HepG2 (cell line): ENCODE data around the gene PLEKHG5. TPM values are rescaled to one million over a fixed set of nuclear protein-coding genes. Genes with fewer than 3 reads are reported as not detected.

Experiments
- EED ChIP-seq: sonication (generic); formaldehyde crosslinking; IDR thresholded peaks from 2 replicates; pipeline ENCODE4 v1.5.0; 2020; ENCODE audit warnings: mild to moderate bottlenecking, missing genetic modification reagents
- GABPB1 ChIP-seq: IDR thresholded peaks from 2 replicates; pipeline ENCODE4 v1.6.1; 2016; ENCODE audit warnings: mild to moderate bottlenecking, missing genetic modification reagents, moderate library complexity, missing compliant biosample characterization
- GATAD2A ChIP-seq: IDR thresholded peaks from 2 replicates; pipeline ENCODE4 v1.6.1; 2016
- GLI4 ChIP-seq: sonication (generic); formaldehyde crosslinking; IDR thresholded peaks from 2 replicates; pipeline ENCODE4 v1.5.1; 2020; ENCODE audit warnings: missing genetic modification reagents, mild to moderate bottlenecking, moderate library complexity, borderline replicate concordance
- HES4 ChIP-seq: sonication (generic); formaldehyde crosslinking; IDR thresholded peaks from 2 replicates; pipeline ENCODE4 v1.9.0; 2021; ENCODE audit warnings: mild to moderate bottlenecking, missing genetic modification reagents, borderline replicate concordance
- HNF1A ChIP-seq, 2 experiments: sonication (generic) in 1 of 2; formaldehyde crosslinking in 1 of 2; IDR thresholded peaks; 2 replicates each; pipeline versions ENCODE4 v1.4.0 to v1.6.1; 2016 to 2020; ENCODE audit warnings: borderline replicate concordance in 1 of 2, low read depth in 1 of 2, mild to moderate bottlenecking in 1 of 2, missing genetic modification reagents in 1 of 2
- ISL2 ChIP-seq: sonication (generic); formaldehyde crosslinking; IDR thresholded peaks from 2 replicates; pipeline ENCODE4 v1.5.0; 2020; ENCODE audit warnings: missing genetic modification reagents
- LRRFIP1 ChIP-seq: sonication (generic); formaldehyde crosslinking; conservative IDR thresholded peaks from 2 replicates; pipeline ENCODE4 v1.4.0; 2020; ENCODE audit warnings: missing genetic modification reagents
- MAF1 ChIP-seq: sonication (generic); formaldehyde crosslinking; IDR thresholded peaks from 2 replicates; pipeline ENCODE4 v1.5.0; 2020; ENCODE audit warnings: missing genetic modification reagents, borderline replicate concordance
- MXD4 ChIP-seq: IDR thresholded peaks from 2 replicates; pipeline ENCODE4 v1.6.1; 2016; ENCODE audit warnings: mild to moderate bottlenecking, missing biosample characterization, missing genetic modification reagents
- PBX2 ChIP-seq: IDR thresholded peaks from 2 replicates; pipeline ENCODE4 v1.6.1; 2016; ENCODE audit warnings: control low read depth
- RXRA ChIP-seq: sonication (generic); formaldehyde crosslinking; IDR thresholded peaks from 2 replicates; pipeline ENCODE4 v1.5.1; 2020; ENCODE audit warnings: missing genetic modification reagents
- STAT5B ChIP-seq: sonication (generic); formaldehyde crosslinking; IDR thresholded peaks from 2 replicates; pipeline ENCODE4 v1.4.0; 2020; ENCODE audit warnings: missing genetic modification reagents
- TERF1 ChIP-seq: sonication (generic); formaldehyde crosslinking; IDR thresholded peaks from 2 replicates; pipeline ENCODE4 v1.8.0; 2022; ENCODE audit warnings: mild to moderate bottlenecking, missing genetic modification reagents, moderate library complexity
- YEATS4 ChIP-seq: sonication (generic); formaldehyde crosslinking; IDR thresholded peaks from 2 replicates; pipeline ENCODE4 v1.4.0; 2020; ENCODE audit warnings: missing genetic modification reagents, borderline replicate concordance
- ZMAT3 ChIP-seq: sonication (generic); formaldehyde crosslinking; conservative IDR thresholded peaks from 2 replicates; pipeline ENCODE4 v1.7.0; 2021; ENCODE audit warnings: missing genetic modification reagents
- ZNF383 ChIP-seq: sonication (generic); formaldehyde crosslinking; IDR thresholded peaks from 2 replicates; pipeline ENCODE4 v1.4.0; 2020; ENCODE audit warnings: missing genetic modification reagents, mild to moderate bottlenecking, borderline replicate concordance
- ZNF577 ChIP-seq: sonication (generic); formaldehyde crosslinking; IDR thresholded peaks from 2 replicates; pipeline ENCODE4 v1.4.0; 2020; ENCODE audit warnings: mild to moderate bottlenecking, low read depth, missing genetic modification reagents, borderline replicate concordance
- ZNF703 ChIP-seq: sonication (generic); formaldehyde crosslinking; IDR thresholded peaks from 2 replicates; pipeline ENCODE4 v1.5.1; 2020; ENCODE audit warnings: missing genetic modification reagents, mild to moderate bottlenecking, moderate library complexity, borderline replicate concordance
- ZSCAN21 ChIP-seq: sonication (generic); formaldehyde crosslinking; IDR thresholded peaks from 2 replicates; pipeline ENCODE4 v1.8.0; 2022; ENCODE audit warnings: mild to moderate bottlenecking, missing genetic modification reagents, moderate library complexity, borderline replicate concordance
- polyA plus RNA-seq, 8 experiments: library from polyadenylated mRNA; depleted of rRNA in 3 of 8; stranded (reverse) in 7 of 8; unstranded in 1 of 8; fragments of >200 nt; fragmentation: Illumina TruSeq in 4 of 8; extraction: Trizol in 4 of 8; gene quantifications; 2 replicates each; pipeline versions ENCODE4 v1.2.1 to v1.2.3, GENCODE V29; 2011 to 2016; ENCODE audit warnings: low read depth in 4 of 8, missing spikeins in 1 of 8, mixed read lengths in 1 of 8; ENCODE audit not compliant: insufficient read depth in 1 of 8
- total RNA-seq, 5 experiments: library from RNA; depleted of rRNA; stranded (reverse); fragments of >200 nt; fragmentation: Illumina TruSeq; extraction: Trizol; gene quantifications; 2 replicates each; pipeline ENCODE4 v1.2.3, GENCODE V29; 2016; ENCODE audit warnings: low read depth in 1 of 5

The PLEKHG5 gene
- total and polyA plus RNA-seq, 2 of the 13 experiments (the other 11 are each of a cell fraction or from before 2014, with no cell fraction given) = 1.9 to 3.5 TPM

DNA sequence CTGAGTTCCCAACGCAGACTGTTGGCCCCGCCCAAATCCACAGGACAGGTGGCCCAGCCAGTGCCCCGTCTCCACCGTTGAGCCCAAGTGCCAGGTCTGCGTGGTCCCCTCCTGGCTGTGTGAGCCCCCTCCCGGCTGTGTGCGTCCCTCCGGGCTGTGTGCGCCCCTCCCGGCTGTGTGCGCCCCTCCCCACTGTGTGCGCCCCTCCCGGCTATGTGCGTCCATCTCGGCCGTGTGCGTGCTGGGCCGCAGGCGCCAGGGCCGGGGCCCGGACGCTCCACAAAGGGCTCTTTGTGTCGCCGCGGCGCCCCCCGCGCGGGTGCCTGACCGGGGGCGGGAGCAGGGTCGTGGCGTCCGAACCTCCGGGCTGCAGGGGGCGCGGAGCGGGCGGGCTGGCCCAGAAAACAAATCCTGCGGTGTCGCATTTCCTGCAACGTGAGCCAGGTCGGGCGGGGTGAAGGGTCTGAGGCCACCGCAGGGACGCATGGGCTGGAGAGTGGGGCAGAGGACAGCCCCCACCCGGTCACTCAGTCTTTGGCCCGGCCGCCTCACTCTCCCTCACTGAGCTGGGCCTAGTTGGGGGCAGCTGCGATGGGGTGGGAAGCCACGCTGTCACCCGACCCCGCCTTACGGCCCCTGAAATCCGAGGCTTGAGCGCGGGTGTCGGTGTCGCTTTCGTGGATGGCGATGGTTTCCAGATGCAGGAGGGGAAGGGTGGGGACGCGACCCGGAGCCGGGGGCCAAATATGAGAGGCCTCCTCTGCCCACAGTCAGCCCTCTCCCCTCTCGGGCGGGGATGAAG is 44.2 kb downstream of the PLEKHG5 start (continued):
- no peak for TF ChIP-seq ZNF703 (CRISPR knock-in tag)
- TF ChIP-seq ZMAT3 (CRISPR knock-in tag) = peak; percentile 73
- TF ChIP-seq MXD4 (CRISPR knock-in tag) = no peak; the same call in 1 of the 2 replicates
- peak; percentile 87; the same call in 1 of the 2 replicates for TF ChIP-seq GLI4
- TF ChIP-seq HNF1A (IDR thresholded peaks at IDR 0.05; ENCODE audit: low read depth) = no peak; the same call in 1 of the 2 replicates
- peak; percentile 58; the same call in 1 of the 2 replicates for TF ChIP-seq HNF1A (CRISPR knock-in tag; IDR thresholded peaks at IDR 0.05; ENCODE audit: borderline replicate concordance)
- peak; percentile 82; the same call in 1 of the 2 replicates for TF ChIP-seq YEATS4 (CRISPR knock-in tag)
- peak; percentile 87 for TF ChIP-seq GABPB1 (CRISPR knock-in tag)
- TF ChIP-seq HES4 (CRISPR knock-in tag) = peak; percentile 92; the same call in 1 of the 2 replicates
- TF ChIP-seq PBX2 (CRISPR knock-in tag) = 0 out of 2 replicates have a peak, but pooled peaks have one; percentile 37
- no peak for TF ChIP-seq ZNF577 (CRISPR knock-in tag)
- no peak for TF ChIP-seq ZNF383
- no peak for TF ChIP-seq EED (CRISPR knock-in tag)
- TF ChIP-seq ZSCAN21 (CRISPR knock-in tag) = no peak
- no peak; the same call in 1 of the 2 replicates for TF ChIP-seq MAF1 (CRISPR knock-in tag)
- TF ChIP-seq RXRA (CRISPR knock-in tag) = peak; percentile 91
- TF ChIP-seq LRRFIP1 = no peak
- no peak; the same call in 1 of the 2 replicates for TF ChIP-seq ISL2
- TF ChIP-seq GATAD2A (CRISPR knock-in tag) = no peak
- no peak for TF ChIP-seq STAT5B
- no peak for TF ChIP-seq TERF1 (CRISPR knock-in tag)
